Stomach (tissue), 9 donors: ENCODE measurements around the gene TPBGL. TPM values are rescaled to one million over a fixed set of nuclear protein-coding genes. Genes with fewer than 3 reads are reported as not detected.

ENCODE experiments used
- DNase-seq, 2 donors: peaks; one replicate each; pipeline versions ENCODE4 v3.0.0 to v3.0.0-alpha.2; 2013 to 2019
- H3K27ac ChIP-seq, 5 donors: fragments of 200-600 bp in 4 of 5; sonication (generic) in 4 of 5; one replicate each; pipeline ENCODE4 v1.5.1; 2013 to 2019; ENCODE audit warnings: mild to moderate bottlenecking in 1 of 5, moderate library complexity in 1 of 5
- H3K27me3 ChIP-seq, 3 donors: fragments of 200-600 bp; sonication (generic); one replicate each; pipeline ENCODE4 v1.5.1; 2017 to 2019; ENCODE audit warnings: mixed run types in 1 of 3
- H3K36me3 ChIP-seq, 4 donors: fragments of 200-600 bp; sonication (generic); 1 replicate in 3 of 4; 2 replicates in 1 of 4; pipeline ENCODE4 v1.5.1; 2016 to 2019
- H3K4me1 ChIP-seq, 4 donors: fragments of 200-600 bp; sonication (generic); one replicate each; pipeline ENCODE4 v1.5.1; 2016 to 2019
- H3K4me3 ChIP-seq, 4 donors: fragments of 200-600 bp; sonication (generic) in 3 of 4; one replicate each; pipeline ENCODE4 v1.5.1; 2016 to 2019; ENCODE audit warnings: mild to moderate bottlenecking in 1 of 4
- H3K9me3 ChIP-seq, 4 donors: fragments of 200-600 bp; sonication (generic); one replicate each; pipeline ENCODE4 v1.5.1; 2016 to 2019
- EP300 ChIP-seq: sonication (generic); formaldehyde crosslinking; IDR thresholded peaks from one replicate; pipeline ENCODE4 v1.6.1; 2017; ENCODE audit warnings: antibody characterized with exemption
- POLR2A ChIP-seq, 4 donors: fragments of 450-650 bp; IDR thresholded peaks; one replicate each; pipeline ENCODE4 v1.6.1; 2016; ENCODE audit warnings: antibody characterized with exemption in 4 of 4, control low read depth in 2 of 4, mild to moderate bottlenecking in 1 of 4, moderate library complexity in 1 of 4
- POLR2AphosphoS5 ChIP-seq, 3 donors: sonication (generic); formaldehyde crosslinking; IDR thresholded peaks; one replicate each; pipeline ENCODE4 v1.6.1; 2016; ENCODE audit warnings: antibody characterized with exemption in 3 of 3
- WGBS, 5 donors: extraction: QIAGEN DNeasy Blood & Tissue Kit in 3 of 5; methylation state at CpG; one replicate each; pipeline versions ENCODE4 v1.1.5 to v1.1.7; 2013 to 2018; 5-methylcytosine and 5-hydroxymethylcytosine counted together
- intact Hi-C: fragments of 100-400 bp; cut with DNase I; formaldehyde crosslinking; loops from one replicate; pipeline ENCODE4 v1.15.1; 2023; ENCODE audit warnings: low total_unique reads
- polyA plus RNA-seq, 3 donors: library from polyadenylated mRNA; stranded (reverse); fragments of 200-250 nt; gene quantifications; one replicate each; pipeline ENCODE4 v1.2.3, GENCODE V29; 2013
- total RNA-seq, 5 donors: library from RNA; depleted of rRNA; stranded (reverse); fragments of >200 nt; gene quantifications; one replicate each; pipeline versions ENCODE4 v1.1.0 to v1.2.3, GENCODE V29; 2014 to 2016
- TF ChIP-seq, protein P1 (sequence below), 7 experiments: fragments of 450-650 bp in 4 of 7; fragments of 200-600 bp in 3 of 7; sonication (generic) in 3 of 7; IDR thresholded peaks; one replicate each; pipeline ENCODE4 v1.5.1; 2016 to 2019; ENCODE audit warnings: antibody characterized with exemption in 7 of 7, control low read depth in 2 of 7, mild to moderate bottlenecking in 1 of 7
- donor health status: healthy with polysubstance abuse.
- donor health status: Bipolar disorder and iron deficiency.
- donor health status: healthy.

The TPBGL gene
- total and polyA plus RNA-seq, 8 donors: 0.13 to 1.2 TPM; not detected in 6

- peak overlapping the region in 4 of 5 donors; percentile 42 to 67 (median 57) for H3K27ac ChIP-seq
- DNase-seq: peak; percentile 1 to 14
- H3K36me3 ChIP-seq: peaks cover 54 to 100% (median 100%) of the 10 kb centered on the region in 4 donors
Observed at GRCh38 chr11:75276186-75276585, 35.6 kb downstream of the TPBGL start.

DNA sequence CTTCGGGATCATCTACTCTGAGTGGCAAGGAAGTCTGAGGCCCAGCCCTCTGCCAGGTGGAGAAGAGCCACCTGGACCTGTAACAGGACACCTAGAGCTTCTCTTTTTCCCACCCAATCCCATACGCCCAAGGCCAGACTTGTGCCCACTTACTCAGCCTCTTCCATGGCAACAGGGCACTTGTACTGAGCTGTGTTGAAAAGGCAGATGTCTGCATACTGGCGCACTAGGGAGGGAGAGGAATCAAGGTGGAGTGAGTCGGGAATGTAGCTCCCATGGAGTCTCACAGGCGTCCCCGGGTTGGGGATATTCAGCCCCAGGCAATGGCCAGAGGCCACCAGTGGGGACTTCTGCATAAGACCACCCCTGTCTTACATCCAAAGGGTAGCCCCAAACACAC lies 36.1 kb downstream of the TPBGL start:
- no peak overlapping the region for H3K4me3 ChIP-seq
- peaks cover 5 to 38% (median 15%) of the 10 kb centered on the region in 4 donors for H3K4me1 ChIP-seq
- intact Hi-C loops: no loop called here
- H3K27me3 ChIP-seq: no peaks in the 10 kb centered on the region
- peak; percentile 9 to 15 for DNase-seq
- peaks cover 58 to 100% (median 100%) of the 10 kb centered on the region in 4 donors for H3K36me3 ChIP-seq
- WGBS, 5 donors: 72 to 80% (median 77%) methylated on average over 6 of the region's 6 CpGs
- H3K9me3 ChIP-seq: no peaks in the 10 kb centered on the region
- peak overlapping the region; percentile 7 to 67 (median 52) for H3K27ac ChIP-seq
- no peak for TF ChIP-seq EP300
- no peak for TF ChIP-seq POLR2A (IDR thresholded peaks at IDR 0.05)
- TF ChIP-seq, protein P1, sequence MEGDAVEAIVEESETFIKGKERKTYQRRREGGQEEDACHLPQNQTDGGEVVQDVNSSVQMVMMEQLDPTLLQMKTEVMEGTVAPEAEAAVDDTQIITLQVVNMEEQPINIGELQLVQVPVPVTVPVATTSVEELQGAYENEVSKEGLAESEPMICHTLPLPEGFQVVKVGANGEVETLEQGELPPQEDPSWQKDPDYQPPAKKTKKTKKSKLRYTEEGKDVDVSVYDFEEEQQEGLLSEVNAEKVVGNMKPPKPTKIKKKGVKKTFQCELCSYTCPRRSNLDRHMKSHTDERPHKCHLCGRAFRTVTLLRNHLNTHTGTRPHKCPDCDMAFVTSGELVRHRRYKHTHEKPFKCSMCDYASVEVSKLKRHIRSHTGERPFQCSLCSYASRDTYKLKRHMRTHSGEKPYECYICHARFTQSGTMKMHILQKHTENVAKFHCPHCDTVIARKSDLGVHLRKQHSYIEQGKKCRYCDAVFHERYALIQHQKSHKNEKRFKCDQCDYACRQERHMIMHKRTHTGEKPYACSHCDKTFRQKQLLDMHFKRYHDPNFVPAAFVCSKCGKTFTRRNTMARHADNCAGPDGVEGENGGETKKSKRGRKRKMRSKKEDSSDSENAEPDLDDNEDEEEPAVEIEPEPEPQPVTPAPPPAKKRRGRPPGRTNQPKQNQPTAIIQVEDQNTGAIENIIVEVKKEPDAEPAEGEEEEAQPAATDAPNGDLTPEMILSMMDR (IDR thresholded peaks at IDR 0.05): no peak
- TF ChIP-seq POLR2AphosphoS5 (IDR thresholded peaks at IDR 0.05): no peak

More at GRCh38 chr11:75276186-75276585, 35.6 kb downstream of the TPBGL start:
- no peak for TF ChIP-seq POLR2A (IDR thresholded peaks at IDR 0.05)
- TF ChIP-seq POLR2AphosphoS5 (IDR thresholded peaks at IDR 0.05): no peak
- TF ChIP-seq, protein P1 (IDR thresholded peaks at IDR 0.05): no peak
- TF ChIP-seq EP300: no peak
- intact Hi-C loops: no loop called here
- H3K4me3 ChIP-seq: no peak overlapping the region
- H3K27me3 ChIP-seq: no peaks in the 10 kb centered on the region
- H3K9me3 ChIP-seq: no peaks in the 10 kb centered on the region
- WGBS, 5 donors: 35 to 79% (median 48%) methylated on average over 2 of the region's 2 CpGs
- peaks cover 5 to 38% (median 18%) of the 10 kb centered on the region in 4 donors for H3K4me1 ChIP-seq

GRCh38 chr11:75277211-75277805 lies 36.7 kb downstream of the TPBGL start:
- TF ChIP-seq POLR2A (IDR thresholded peaks at IDR 0.05) (no peak), EP300 (no peak), POLR2AphosphoS5 (IDR thresholded peaks at IDR 0.05) (no peak)
- TF ChIP-seq, protein P1 (IDR thresholded peaks at IDR 0.05): no peak
- peaks cover 5 to 36% (median 15%) of the 10 kb centered on the region in 4 donors for H3K4me1 ChIP-seq
- H3K36me3 ChIP-seq: peaks cover 58 to 100% (median 100%) of the 10 kb centered on the region in 4 donors
- DNase-seq: peak in 1 of 2 donors; percentile 7
- no peak overlapping the region for H3K4me3 ChIP-seq
- no peaks in the 10 kb centered on the region for H3K27me3 ChIP-seq
- intact Hi-C loops: no loop called here
- no peaks in the 10 kb centered on the region for H3K9me3 ChIP-seq
- 92 to 97% (median 96%) methylated on average over 11 of the region's 11 CpGs for WGBS, 5 donors
- peak overlapping the region in 3 of 5 donors; percentile 52 to 67 (median 62) for H3K27ac ChIP-seq

- H3K27me3 ChIP-seq: no peaks in the 10 kb centered on the region
- peak in 1 of 2 donors; percentile 5 for DNase-seq
Observed at GRCh38 chr11:75277991-75278790, 37.6 kb downstream of the TPBGL start.

More at GRCh38 chr11:75277991-75278790, 37.6 kb downstream of the TPBGL start:
- intact Hi-C loops: no loop called here
- TF ChIP-seq POLR2AphosphoS5 (IDR thresholded peaks at IDR 0.05): no peak
- TF ChIP-seq POLR2A (IDR thresholded peaks at IDR 0.05): no peak
- TF ChIP-seq, protein P1 (IDR thresholded peaks at IDR 0.05): no peak
- H3K36me3 ChIP-seq: peaks cover 58 to 100% (median 100%) of the 10 kb centered on the region in 4 donors
- H3K4me1 ChIP-seq: peaks cover 5 to 36% (median 15%) of the 10 kb centered on the region in 4 donors
- no peaks in the 10 kb centered on the region for H3K9me3 ChIP-seq
- H3K27ac ChIP-seq: no peak overlapping the region
- 82 to 87% (median 84%) methylated on average over 8 to 13 of the region's 13 CpGs for WGBS, 5 donors
- no peak overlapping the region for H3K4me3 ChIP-seq
